SK-N-MC (cell line): Measurements from ENCODE around the gene SH3RF1.

ENCODE experiments used
- DNase-seq: peaks from one replicate; pipeline ENCODE4 v3.0.0-alpha.2; 2011; ENCODE audit warnings: low read depth, low spot score
- H3K27ac ChIP-seq: fragments of 200-600 bp; sonication (generic); 2 replicates; pipeline ENCODE4 v1.5.1; 2016; ENCODE audit warnings: mixed run types
- H3K36me3 ChIP-seq: fragments of 200-600 bp; sonication (generic); 2 replicates; pipeline ENCODE4 v1.6.1; 2017; ENCODE audit warnings: antibody characterized with exemption, low read length, mixed read lengths; ENCODE audit not compliant: insufficient read depth
- H3K4me3 ChIP-seq: fragments of 200-600 bp; sonication (generic); 2 replicates; pipeline ENCODE4 v1.5.1; 2016
- H3K9ac ChIP-seq: fragments of 200-600 bp; sonication (generic); 2 replicates; pipeline ENCODE4 v1.8.0; 2017; ENCODE audit warnings: mixed run types, mixed read lengths; ENCODE audit not compliant: insufficient read length
- H3K9me3 ChIP-seq: fragments of 200-600 bp; sonication (generic); 2 replicates; pipeline ENCODE4 v1.6.1; 2017; ENCODE audit warnings: low read depth, mild to moderate bottlenecking, antibody characterized with exemption, low read length, moderate library complexity, mixed read lengths
- EZH2 ChIP-seq: fragments of 200-600 bp; sonication (generic); IDR thresholded peaks from one replicate; pipeline ENCODE4 v1.6.1; 2017; ENCODE audit warnings: antibody characterized with exemption
- FOXP2 ChIP-seq: optimal IDR thresholded peaks from 2 replicates; pipeline ENCODE3; 2011; ENCODE audit warnings: mild to moderate bottlenecking, moderate library complexity; ENCODE audit not compliant: insufficient read depth; ENCODE audit errors: extremely low read length, control extremely low read depth
- POLR2AphosphoS5 ChIP-seq: IDR thresholded peaks from 2 replicates; pipeline ENCODE4 v1.6.1; 2012; ENCODE audit warnings: mild to moderate bottlenecking, low read depth, low read length, borderline replicate concordance

The SH3RF1 gene

GRCh38 chr4:169269916-169270809, 593 bp downstream of the SH3RF1 start:
- no peak for DNase-seq
- H3K9me3 ChIP-seq = no peaks in the 10 kb centered on the region
- H3K36me3 ChIP-seq = no peaks in the 10 kb centered on the region
- H3K27ac ChIP-seq = no peak overlapping the region
- H3K4me3 ChIP-seq = peak overlapping the region; percentile 91
- TF ChIP-seq EZH2 = no peak
- no peak for TF ChIP-seq FOXP2
- no peak for TF ChIP-seq POLR2AphosphoS5
- H3K9ac ChIP-seq = peak overlapping the region; percentile 76

- no peaks in the 10 kb centered on the region for H3K9me3 ChIP-seq
- H3K36me3 ChIP-seq = no peaks in the 10 kb centered on the region
- no peak overlapping the region for H3K27ac ChIP-seq
- peak overlapping the region; percentile 91 for H3K4me3 ChIP-seq
- H3K9ac ChIP-seq = peak overlapping the region; percentile 76
- TF ChIP-seq POLR2AphosphoS5 (no peak), FOXP2 (no peak), EZH2 (no peak)
- DNase-seq = no peak
Measured at GRCh38 chr4:169268951-169269760, 1.6 kb downstream of the SH3RF1 start.

GRCh38 chr4:169267070-169267469, 3.7 kb downstream of the SH3RF1 start:
- no peak for DNase-seq
- no peak overlapping the region for H3K9ac ChIP-seq
- H3K27ac ChIP-seq = no peak overlapping the region
- no peaks in the 10 kb centered on the region for H3K9me3 ChIP-seq
- TF ChIP-seq EZH2 = no peak
- no peak for TF ChIP-seq FOXP2
- TF ChIP-seq POLR2AphosphoS5 = no peak
- no peaks in the 10 kb centered on the region; the same call in 1 of the 2 replicates for H3K36me3 ChIP-seq
- H3K4me3 ChIP-seq = no peak overlapping the region

GRCh38 chr4:169266661-169267060, 4.1 kb downstream of the SH3RF1 start:
- no peak for DNase-seq
- Histone ChIP-seq H3K9ac (no peak overlapping the region), H3K9me3 (no peaks in the 10 kb centered on the region), H3K36me3 (no peaks in the 10 kb centered on the region; the same call in 1 of the 2 replicates), H3K4me3 (no peak overlapping the region), H3K27ac (no peak overlapping the region)
- TF ChIP-seq FOXP2 = no peak
- TF ChIP-seq POLR2AphosphoS5 = no peak
- no peak for TF ChIP-seq EZH2

GRCh38 chr4:169266081-169266480, 4.7 kb downstream of the SH3RF1 start:
- no peak overlapping the region for H3K9ac ChIP-seq
- no peak overlapping the region for H3K27ac ChIP-seq
- no peaks in the 10 kb centered on the region; the same call in 1 of the 2 replicates for H3K36me3 ChIP-seq
- TF ChIP-seq FOXP2 (no peak), EZH2 (no peak), POLR2AphosphoS5 (no peak)
- DNase-seq = no peak
- no peak overlapping the region for H3K4me3 ChIP-seq
- H3K9me3 ChIP-seq = no peaks in the 10 kb centered on the region

GRCh38 chr4:169263791-169264392, 6.9 kb downstream of the SH3RF1 start:
- DNase-seq = no peak
- no peaks in the 10 kb centered on the region for H3K9me3 ChIP-seq
- TF ChIP-seq FOXP2 (no peak), EZH2 (no peak), POLR2AphosphoS5 (no peak)
- no peak overlapping the region for H3K27ac ChIP-seq
- H3K4me3 ChIP-seq = no peak overlapping the region
- H3K36me3 ChIP-seq = no peaks in the 10 kb centered on the region; the same call in 1 of the 2 replicates
- H3K9ac ChIP-seq = no peak overlapping the region

GRCh38 chr4:169260217-169260866, 10.4 kb downstream of the SH3RF1 start:
- no peak for DNase-seq
- Histone ChIP-seq H3K36me3 (no peaks in the 10 kb centered on the region; the same call in 1 of the 2 replicates), H3K9ac (no peak overlapping the region), H3K9me3 (no peaks in the 10 kb centered on the region), H3K4me3 (no peak overlapping the region), H3K27ac (no peak overlapping the region)
- TF ChIP-seq FOXP2 = no peak
- no peak for TF ChIP-seq EZH2
- TF ChIP-seq POLR2AphosphoS5 = no peak
